Breast epithelium (tissue), 3 donors: ENCODE measurements around the gene RPL4.

ENCODE experiments used
- POLR2A ChIP-seq: fragments of 450-650 bp; IDR thresholded peaks from one replicate; pipeline ENCODE4 v1.6.1; 2016; ENCODE audit warnings: antibody characterized with exemption, mild to moderate bottlenecking, moderate library complexity
- POLR2AphosphoS5 ChIP-seq, 3 donors: sonication (generic); formaldehyde crosslinking; IDR thresholded peaks; one replicate each; pipeline ENCODE4 v1.6.1; 2017; ENCODE audit warnings: antibody characterized with exemption in 3 of 3
- TF ChIP-seq, protein P1 (sequence below), 3 donors: fragments of 450-650 bp; IDR thresholded peaks; one replicate each; pipeline ENCODE4 v1.5.1; 2016 to 2017; ENCODE audit warnings: antibody characterized with exemption in 3 of 3, mild to moderate bottlenecking in 3 of 3, moderate library complexity in 3 of 3

DNA sequence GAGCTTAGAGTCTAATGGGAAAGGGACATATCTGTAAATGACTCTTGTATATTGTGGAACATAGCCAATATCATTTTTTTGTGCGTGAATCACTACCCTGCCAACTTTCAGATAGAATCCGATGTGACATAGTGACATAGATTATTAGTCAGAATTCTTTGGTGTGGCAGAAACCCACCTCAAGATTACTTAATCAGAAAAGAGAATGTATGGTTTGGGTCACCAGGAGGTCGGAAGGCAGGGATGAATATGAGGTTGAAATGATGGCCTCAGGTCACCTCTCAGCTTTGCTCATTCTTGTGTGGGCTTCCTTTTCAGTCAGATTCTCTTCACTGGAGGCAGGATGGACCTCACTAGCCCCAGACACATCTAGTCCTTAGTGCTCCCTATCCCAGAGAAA is 48.4 kb downstream of the RPL4 start:
- TF ChIP-seq, protein P1, sequence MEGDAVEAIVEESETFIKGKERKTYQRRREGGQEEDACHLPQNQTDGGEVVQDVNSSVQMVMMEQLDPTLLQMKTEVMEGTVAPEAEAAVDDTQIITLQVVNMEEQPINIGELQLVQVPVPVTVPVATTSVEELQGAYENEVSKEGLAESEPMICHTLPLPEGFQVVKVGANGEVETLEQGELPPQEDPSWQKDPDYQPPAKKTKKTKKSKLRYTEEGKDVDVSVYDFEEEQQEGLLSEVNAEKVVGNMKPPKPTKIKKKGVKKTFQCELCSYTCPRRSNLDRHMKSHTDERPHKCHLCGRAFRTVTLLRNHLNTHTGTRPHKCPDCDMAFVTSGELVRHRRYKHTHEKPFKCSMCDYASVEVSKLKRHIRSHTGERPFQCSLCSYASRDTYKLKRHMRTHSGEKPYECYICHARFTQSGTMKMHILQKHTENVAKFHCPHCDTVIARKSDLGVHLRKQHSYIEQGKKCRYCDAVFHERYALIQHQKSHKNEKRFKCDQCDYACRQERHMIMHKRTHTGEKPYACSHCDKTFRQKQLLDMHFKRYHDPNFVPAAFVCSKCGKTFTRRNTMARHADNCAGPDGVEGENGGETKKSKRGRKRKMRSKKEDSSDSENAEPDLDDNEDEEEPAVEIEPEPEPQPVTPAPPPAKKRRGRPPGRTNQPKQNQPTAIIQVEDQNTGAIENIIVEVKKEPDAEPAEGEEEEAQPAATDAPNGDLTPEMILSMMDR (IDR thresholded peaks at IDR 0.05), result no peak
- TF ChIP-seq POLR2A, result no peak
- TF ChIP-seq POLR2AphosphoS5 (IDR thresholded peaks at IDR 0.05), result no peak
